GM23338 (cell line): Measurements from ENCODE around the gene FAM53B.

Experiments
- CREB1 ChIP-seq: fragments of 250-450 bp; sonication (Bioruptor Pico); IDR thresholded peaks from 2 replicates; pipeline ENCODE4 v1.5.0; 2020; ENCODE audit warnings: low read depth, mild to moderate bottlenecking, moderate library complexity
- EZH2 ChIP-seq: fragments of 200-600 bp; sonication (generic); IDR thresholded peaks from one replicate; pipeline ENCODE4 v1.8.0; 2017; ENCODE audit warnings: antibody characterized with exemption, mild to moderate bottlenecking, low read depth; ENCODE audit not compliant: unreplicated experiment
- EZH2phosphoT487 ChIP-seq: fragments of 200-600 bp; sonication (generic); IDR thresholded peaks from one replicate; pipeline ENCODE4 v1.8.1; 2018; ENCODE audit warnings: antibody characterized with exemption; ENCODE audit not compliant: unreplicated experiment
- JUNB ChIP-seq: IDR thresholded peaks from one replicate; pipeline ENCODE4 v1.6.1; 2016; ENCODE audit warnings: antibody characterized with exemption; ENCODE audit not compliant: unreplicated experiment
- POLR2AphosphoS5 ChIP-seq: IDR thresholded peaks from 2 replicates; pipeline ENCODE4 v1.6.1; 2016; ENCODE audit warnings: antibody characterized with exemption, low read depth
- STAT1 ChIP-seq: IDR thresholded peaks from one replicate; pipeline ENCODE4 v1.6.1; 2016; ENCODE audit warnings: antibody characterized with exemption; ENCODE audit not compliant: unreplicated experiment
- ZNF114 ChIP-seq: fragments of 250-450 bp; sonication (Bioruptor Pico); IDR thresholded peaks from 2 replicates; pipeline ENCODE4 v1.5.0; 2020; ENCODE audit warnings: mild to moderate bottlenecking, moderate library complexity
- ZNF331 ChIP-seq: fragments of 250-450 bp; sonication (Bioruptor Pico); IDR thresholded peaks from 2 replicates; pipeline ENCODE4 v1.5.0; 2020; ENCODE audit warnings: low read depth, mild to moderate bottlenecking, moderate library complexity
- TF ChIP-seq, protein P1 (sequence below), 2 experiments: fragments of 200-600 bp in 1 of 2; sonication (generic) in 1 of 2; conservative IDR thresholded peaks; 2 replicates each; pipeline versions ENCODE4 v1.5.1 to v1.6.1; 2016 to 2017; ENCODE audit warnings: antibody characterized with exemption in 2 of 2, low read depth in 2 of 2, mild to moderate bottlenecking in 2 of 2, moderate library complexity in 1 of 2
- TF ChIP-seq, protein P2 (sequence below): IDR thresholded peaks from one replicate; pipeline ENCODE4 v1.6.1; 2018; ENCODE audit warnings: antibody characterized with exemption; ENCODE audit not compliant: unreplicated experiment
- TF ChIP-seq, protein P3 (sequence below): IDR thresholded peaks from 2 replicates; pipeline ENCODE4 v1.6.1; 2016; ENCODE audit warnings: antibody characterized with exemption

DNA sequence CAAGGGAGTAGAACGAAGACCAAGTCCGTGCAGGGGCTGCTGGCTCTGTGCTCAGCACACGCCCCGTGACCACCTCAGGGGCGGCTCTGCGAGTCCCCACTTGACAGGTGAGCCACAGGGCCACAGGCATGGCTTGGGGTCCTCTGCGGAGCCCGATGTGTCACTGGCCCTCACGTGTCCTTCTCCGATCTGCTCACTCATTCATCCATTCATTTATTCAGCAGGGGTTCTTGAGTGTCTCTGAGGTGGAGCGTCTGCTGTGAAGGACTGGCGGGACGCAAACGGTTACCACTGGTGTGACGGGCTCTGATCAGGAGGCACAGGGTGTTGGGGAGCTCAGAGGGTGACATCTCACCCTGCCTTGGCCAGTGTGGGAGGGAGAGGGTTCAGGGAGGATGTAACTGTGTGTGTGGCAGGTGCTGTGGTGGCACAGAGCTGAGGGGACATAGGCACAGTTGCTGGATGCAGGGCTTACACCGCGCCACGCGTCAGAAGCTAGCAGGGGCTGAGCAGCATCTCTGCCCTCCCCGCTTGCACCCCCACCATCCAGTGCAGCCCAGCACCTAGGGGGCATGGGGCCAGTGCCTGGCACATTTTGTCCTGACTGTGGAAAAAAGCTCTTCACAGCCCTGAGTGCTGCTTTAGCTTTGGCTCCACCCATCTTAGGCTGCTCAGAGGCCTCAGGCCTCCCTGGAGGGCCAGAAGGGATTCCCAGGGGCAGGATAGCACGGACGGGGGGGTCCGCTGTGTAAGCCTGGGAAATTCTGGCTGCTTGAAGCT lies 165.8 kb downstream of the FAM53B start:
- TF ChIP-seq POLR2AphosphoS5 (no peak), EZH2 (no peak), STAT1 (no peak), EZH2phosphoT487 (no peak), ZNF331 (no peak), ZNF114 (CRISPR knock-in tag) (no peak), CREB1 (no peak), JUNB (no peak)
- TF ChIP-seq, protein P1, sequence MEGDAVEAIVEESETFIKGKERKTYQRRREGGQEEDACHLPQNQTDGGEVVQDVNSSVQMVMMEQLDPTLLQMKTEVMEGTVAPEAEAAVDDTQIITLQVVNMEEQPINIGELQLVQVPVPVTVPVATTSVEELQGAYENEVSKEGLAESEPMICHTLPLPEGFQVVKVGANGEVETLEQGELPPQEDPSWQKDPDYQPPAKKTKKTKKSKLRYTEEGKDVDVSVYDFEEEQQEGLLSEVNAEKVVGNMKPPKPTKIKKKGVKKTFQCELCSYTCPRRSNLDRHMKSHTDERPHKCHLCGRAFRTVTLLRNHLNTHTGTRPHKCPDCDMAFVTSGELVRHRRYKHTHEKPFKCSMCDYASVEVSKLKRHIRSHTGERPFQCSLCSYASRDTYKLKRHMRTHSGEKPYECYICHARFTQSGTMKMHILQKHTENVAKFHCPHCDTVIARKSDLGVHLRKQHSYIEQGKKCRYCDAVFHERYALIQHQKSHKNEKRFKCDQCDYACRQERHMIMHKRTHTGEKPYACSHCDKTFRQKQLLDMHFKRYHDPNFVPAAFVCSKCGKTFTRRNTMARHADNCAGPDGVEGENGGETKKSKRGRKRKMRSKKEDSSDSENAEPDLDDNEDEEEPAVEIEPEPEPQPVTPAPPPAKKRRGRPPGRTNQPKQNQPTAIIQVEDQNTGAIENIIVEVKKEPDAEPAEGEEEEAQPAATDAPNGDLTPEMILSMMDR (conservative IDR thresholded peaks at IDR 0.05; ENCODE audit: low read depth in 2 of 2), result no peak
- TF ChIP-seq, protein P2, sequence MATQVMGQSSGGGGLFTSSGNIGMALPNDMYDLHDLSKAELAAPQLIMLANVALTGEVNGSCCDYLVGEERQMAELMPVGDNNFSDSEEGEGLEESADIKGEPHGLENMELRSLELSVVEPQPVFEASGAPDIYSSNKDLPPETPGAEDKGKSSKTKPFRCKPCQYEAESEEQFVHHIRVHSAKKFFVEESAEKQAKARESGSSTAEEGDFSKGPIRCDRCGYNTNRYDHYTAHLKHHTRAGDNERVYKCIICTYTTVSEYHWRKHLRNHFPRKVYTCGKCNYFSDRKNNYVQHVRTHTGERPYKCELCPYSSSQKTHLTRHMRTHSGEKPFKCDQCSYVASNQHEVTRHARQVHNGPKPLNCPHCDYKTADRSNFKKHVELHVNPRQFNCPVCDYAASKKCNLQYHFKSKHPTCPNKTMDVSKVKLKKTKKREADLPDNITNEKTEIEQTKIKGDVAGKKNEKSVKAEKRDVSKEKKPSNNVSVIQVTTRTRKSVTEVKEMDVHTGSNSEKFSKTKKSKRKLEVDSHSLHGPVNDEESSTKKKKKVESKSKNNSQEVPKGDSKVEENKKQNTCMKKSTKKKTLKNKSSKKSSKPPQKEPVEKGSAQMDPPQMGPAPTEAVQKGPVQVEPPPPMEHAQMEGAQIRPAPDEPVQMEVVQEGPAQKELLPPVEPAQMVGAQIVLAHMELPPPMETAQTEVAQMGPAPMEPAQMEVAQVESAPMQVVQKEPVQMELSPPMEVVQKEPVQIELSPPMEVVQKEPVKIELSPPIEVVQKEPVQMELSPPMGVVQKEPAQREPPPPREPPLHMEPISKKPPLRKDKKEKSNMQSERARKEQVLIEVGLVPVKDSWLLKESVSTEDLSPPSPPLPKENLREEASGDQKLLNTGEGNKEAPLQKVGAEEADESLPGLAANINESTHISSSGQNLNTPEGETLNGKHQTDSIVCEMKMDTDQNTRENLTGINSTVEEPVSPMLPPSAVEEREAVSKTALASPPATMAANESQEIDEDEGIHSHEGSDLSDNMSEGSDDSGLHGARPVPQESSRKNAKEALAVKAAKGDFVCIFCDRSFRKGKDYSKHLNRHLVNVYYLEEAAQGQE, result no peak
- TF ChIP-seq, protein P3, sequence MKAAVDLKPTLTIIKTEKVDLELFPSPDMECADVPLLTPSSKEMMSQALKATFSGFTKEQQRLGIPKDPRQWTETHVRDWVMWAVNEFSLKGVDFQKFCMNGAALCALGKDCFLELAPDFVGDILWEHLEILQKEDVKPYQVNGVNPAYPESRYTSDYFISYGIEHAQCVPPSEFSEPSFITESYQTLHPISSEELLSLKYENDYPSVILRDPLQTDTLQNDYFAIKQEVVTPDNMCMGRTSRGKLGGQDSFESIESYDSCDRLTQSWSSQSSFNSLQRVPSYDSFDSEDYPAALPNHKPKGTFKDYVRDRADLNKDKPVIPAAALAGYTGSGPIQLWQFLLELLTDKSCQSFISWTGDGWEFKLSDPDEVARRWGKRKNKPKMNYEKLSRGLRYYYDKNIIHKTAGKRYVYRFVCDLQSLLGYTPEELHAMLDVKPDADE, result no peak
